H1 (cell line): Measurements from ENCODE around the gene ADAMTS17. TPM values are rescaled to one million over a fixed set of nuclear protein-coding genes. Genes with fewer than 3 reads are reported as not detected.

ENCODE experiments used
- CTCF ChIA-PET: fragments of 300-600 bp; sonication (Branson Sonifier 250); formaldehyde crosslinking; loops from one replicate; lab custom pipeline; 2021; ENCODE audit not compliant: partially characterized antibody; lab: Charles Lee
- POLR2A ChIA-PET: fragments of 300-600 bp; sonication (Branson Sonifier 250); formaldehyde crosslinking; loops from one replicate; lab custom pipeline; 2021; ENCODE audit warnings: inconsistent platforms; ENCODE audit not compliant: partially characterized antibody; lab: Charles Lee
- DNase-seq, 2 experiments: peaks; one replicate each; pipeline versions ENCODE4 v3.0.0 to v3.0.0-alpha.2; 2010 to 2022; ENCODE audit warnings: low spot score in 2 of 2, low read depth in 1 of 2, mixed read lengths in 1 of 2
- FAIRE-seq: peaks from 2 replicates; lab custom pipeline; 2011; peaks lifted over from hg19 to GRCh38; lab: Jason Lieb, UNC
- H2AFZ ChIP-seq: 2 replicates; pipeline ENCODE4 v1.8.1; 2012; ENCODE audit warnings: low read length, inconsistent platforms
- H2AK5ac ChIP-seq: 2 replicates; pipeline ENCODE4 v1.6.1; 2013; ENCODE audit warnings: low read depth, low read length
- H2BK120ac ChIP-seq: replicated peaks from 2 replicates; pipeline ENCODE3; 2013; ENCODE audit warnings: low read depth, low read length, inconsistent platforms
- H2BK12ac ChIP-seq: 2 replicates; pipeline ENCODE4 v1.6.1; 2013; ENCODE audit warnings: low read depth, low read length
- H2BK15ac ChIP-seq: 2 replicates; pipeline ENCODE4 v1.6.1; 2013; ENCODE audit warnings: low read length
- H2BK20ac ChIP-seq: 2 replicates; pipeline ENCODE4 v1.6.1; 2013; ENCODE audit warnings: low read length
- H2BK5ac ChIP-seq: 2 replicates; pipeline ENCODE4 v1.6.1; 2013; ENCODE audit warnings: low read depth, low read length
- H3K14ac ChIP-seq: 2 replicates; pipeline ENCODE4 v1.6.1; 2013; ENCODE audit warnings: inconsistent platforms; ENCODE audit not compliant: insufficient read length
- H3K18ac ChIP-seq: 2 replicates; pipeline ENCODE4 v1.6.1; 2013; ENCODE audit warnings: low read length; ENCODE audit errors: extremely low read depth
- H3K23ac ChIP-seq: 2 replicates; pipeline ENCODE4 v1.6.1; 2013; ENCODE audit warnings: inconsistent platforms; ENCODE audit not compliant: insufficient read length
- H3K23me2 ChIP-seq: 2 replicates; pipeline ENCODE4 v1.6.1; 2013; ENCODE audit warnings: low read depth, low read length
- H3K27ac ChIP-seq: 2 replicates; pipeline ENCODE4 v1.6.1; 2011; ENCODE audit warnings: low read depth, low read length, inconsistent platforms
- H3K27me3 ChIP-seq, 4 experiments: replicated peaks in 1 of 4; 1 replicate in 1 of 4; 2 replicates in 3 of 4; pipeline versions ENCODE4 v1.6.1 to v1.8.1; 2011 to 2013; ENCODE audit warnings: low read length in 3 of 4, mild to moderate bottlenecking in 3 of 4, inconsistent platforms in 2 of 4, mixed read lengths in 2 of 4, moderate library complexity in 1 of 4; ENCODE audit not compliant: control insufficient read depth in 3 of 4, insufficient read depth in 3 of 4; ENCODE audit errors: extremely low read depth in 1 of 4
- H3K36me3 ChIP-seq, 4 experiments: 2 replicates each; pipeline versions ENCODE4 v1.6.1 to v1.8.1; 2011 to 2013; ENCODE audit warnings: mild to moderate bottlenecking in 4 of 4, low read length in 3 of 4, moderate library complexity in 2 of 4, control low read depth in 1 of 4, inconsistent platforms in 1 of 4; ENCODE audit not compliant: insufficient read depth in 4 of 4, control insufficient read depth in 2 of 4
- H3K4ac ChIP-seq: replicated peaks from 2 replicates; pipeline ENCODE3; 2013; ENCODE audit warnings: low read length, low read depth, mixed read lengths, inconsistent platforms; ENCODE audit not compliant: insufficient read length
- H3K4me1 ChIP-seq, 4 experiments: replicated peaks in 1 of 4; 1 replicate in 1 of 4; 2 replicates in 3 of 4; pipeline versions ENCODE4 v1.6.1 to v1.8.1; 2011 to 2013; ENCODE audit warnings: low read length in 3 of 4, inconsistent platforms in 2 of 4, mixed read lengths in 1 of 4; ENCODE audit not compliant: insufficient read depth in 4 of 4, control insufficient read depth in 3 of 4
- H3K4me2 ChIP-seq, 2 experiments: 2 replicates each; pipeline versions ENCODE4 v1.6.1 to v1.8.1; 2011 to 2013; ENCODE audit warnings: low read depth in 2 of 2, low read length in 2 of 2, control low read depth in 1 of 2, inconsistent platforms in 1 of 2, mild to moderate bottlenecking in 1 of 2; ENCODE audit not compliant: insufficient read depth in 1 of 2
- H3K4me3 ChIP-seq, 4 experiments: fragments of 200-600, 300-600 bp in 1 of 4; sonication (generic), shearing (Covaris generic), sonication (Bioruptor Twin) in 1 of 4; 2 replicates each; pipeline versions ENCODE4 v1.5.1 to v1.8.1; 2011 to 2016; ENCODE audit warnings: low read length in 4 of 4, low read depth in 3 of 4, control low read depth in 2 of 4, inconsistent platforms in 2 of 4, mild to moderate bottlenecking in 2 of 4, mixed read lengths in 1 of 4, moderate library complexity in 1 of 4; ENCODE audit not compliant: insufficient read depth in 2 of 4; ENCODE audit errors: extremely low read depth in 1 of 4
- H3K56ac ChIP-seq: replicated peaks from 2 replicates; pipeline ENCODE3; 2013; ENCODE audit warnings: low read depth, mild to moderate bottlenecking, mixed read lengths, low read length, inconsistent platforms; ENCODE audit not compliant: insufficient read length
- H3K79me1 ChIP-seq: 2 replicates; pipeline ENCODE4 v1.6.1; 2013; ENCODE audit warnings: low read depth, low read length, control low read depth
- H3K79me2 ChIP-seq, 2 experiments: 2 replicates each; pipeline versions ENCODE4 v1.6.1 to v1.8.1; 2012 to 2013; ENCODE audit warnings: low read length in 2 of 2, mild to moderate bottlenecking in 2 of 2, inconsistent platforms in 1 of 2; ENCODE audit not compliant: insufficient read depth in 2 of 2, control insufficient read depth in 1 of 2
- H3K9ac ChIP-seq, 4 experiments: replicated peaks in 1 of 4; 1 replicate in 1 of 4; 2 replicates in 3 of 4; pipeline versions ENCODE4 v1.6.1 to v1.8.1; 2011 to 2013; ENCODE audit warnings: low read depth in 3 of 4, low read length in 3 of 4, control low read depth in 2 of 4, mild to moderate bottlenecking in 2 of 4, moderate library complexity in 2 of 4, inconsistent platforms in 1 of 4; ENCODE audit errors: extremely low read depth in 1 of 4
- H3K9me3 ChIP-seq, 2 experiments: 2 replicates each; pipeline versions ENCODE4 v1.6.1 to v1.8.1; 2012 to 2013; ENCODE audit warnings: mild to moderate bottlenecking in 2 of 2, moderate library complexity in 2 of 2, control low read depth in 1 of 2, inconsistent platforms in 1 of 2, low read depth in 1 of 2, low read length in 1 of 2, mixed read lengths in 1 of 2; ENCODE audit not compliant: insufficient read depth in 2 of 2
- H4K20me1 ChIP-seq, 2 experiments: replicated peaks in 1 of 2; 2 replicates each; pipeline versions ENCODE3 to v1.8.1; 2011 to 2013; ENCODE audit warnings: inconsistent platforms in 2 of 2, low read length in 2 of 2, mild to moderate bottlenecking in 1 of 2; ENCODE audit not compliant: insufficient read depth in 2 of 2, control insufficient read depth in 1 of 2
- H4K5ac ChIP-seq: 2 replicates; pipeline ENCODE4 v1.6.1; 2013; ENCODE audit warnings: low read length, low read depth, mixed read lengths, inconsistent platforms; ENCODE audit not compliant: insufficient read length
- H4K8ac ChIP-seq: 2 replicates; pipeline ENCODE4 v1.8.0; 2013; ENCODE audit warnings: mild to moderate bottlenecking, moderate library complexity, low read length, inconsistent platforms; ENCODE audit not compliant: insufficient read depth; ENCODE audit errors: extremely low read depth
- H4K91ac ChIP-seq: replicated peaks from 2 replicates; pipeline ENCODE3; 2013; ENCODE audit warnings: low read length, mixed read lengths, inconsistent platforms; ENCODE audit not compliant: insufficient read length
- ATF3 ChIP-seq: IDR thresholded peaks from 2 replicates; pipeline ENCODE4 v1.6.1; 2011; ENCODE audit warnings: low read depth, mild to moderate bottlenecking, low read length; ENCODE audit not compliant: insufficient read depth
- BCL11A ChIP-seq, 2 experiments: IDR thresholded peaks; one replicate each; pipeline ENCODE4 v1.6.1; 2011; ENCODE audit warnings: low read depth in 2 of 2, low read length in 2 of 2, mild to moderate bottlenecking in 2 of 2
- BRCA1 ChIP-seq: IDR thresholded peaks from 2 replicates; pipeline ENCODE4 v1.6.1; 2012; ENCODE audit warnings: low read depth, low read length, improper control_type of control experiment
- FOSL1 ChIP-seq: IDR thresholded peaks from 2 replicates; pipeline ENCODE4 v1.6.1; 2011; ENCODE audit warnings: mild to moderate bottlenecking, low read depth, low read length, moderate library complexity; ENCODE audit not compliant: insufficient read depth
- GTF2F1 ChIP-seq: IDR thresholded peaks from 2 replicates; pipeline ENCODE4 v1.6.1; 2012; ENCODE audit warnings: low read depth, low read length, improper control_type of control experiment, borderline replicate concordance
- HDAC6 ChIP-seq: IDR thresholded peaks from one replicate; pipeline ENCODE4 v1.7.1; 2012; ENCODE audit warnings: low read depth, mild to moderate bottlenecking, inconsistent platforms, low read length, moderate library complexity
- KDM1A ChIP-seq: fragments of 200-600, 300-600 bp; sonication (generic); IDR thresholded peaks from 2 replicates; pipeline ENCODE4 v1.7.1; 2016; ENCODE audit warnings: mild to moderate bottlenecking, low read length, borderline replicate concordance
- NRF1 ChIP-seq: IDR thresholded peaks from 2 replicates; pipeline ENCODE4 v1.6.1; 2011; ENCODE audit warnings: mild to moderate bottlenecking, low read depth, low read length, improper control_type of control experiment
- POLR2A ChIP-seq, 2 experiments: IDR thresholded peaks; 1 replicate in 1 of 2; 2 replicates in 1 of 2; pipeline ENCODE4 v1.6.1; 2011; ENCODE audit warnings: low read depth in 2 of 2, low read length in 2 of 2, mild to moderate bottlenecking in 2 of 2; ENCODE audit errors: control extremely low read depth in 1 of 2
- POLR2AphosphoS5 ChIP-seq: IDR thresholded peaks from 2 replicates; pipeline ENCODE4 v1.6.1; 2011; ENCODE audit warnings: low read depth, low read length
- POU5F1 ChIP-seq: IDR thresholded peaks from 2 replicates; pipeline ENCODE4 v1.6.1; 2011; ENCODE audit warnings: low read depth, mild to moderate bottlenecking, low read length, moderate library complexity
- RAD21 ChIP-seq, 2 experiments: IDR thresholded peaks in 1 of 2; conservative IDR thresholded peaks in 1 of 2; 2 replicates each; pipeline ENCODE4 v1.6.1; 2011; ENCODE audit warnings: low read depth in 2 of 2, low read length in 2 of 2, improper control_type of control experiment in 1 of 2, inconsistent platforms in 1 of 2, mild to moderate bottlenecking in 1 of 2, moderate library complexity in 1 of 2
- RBBP5 ChIP-seq: IDR thresholded peaks from 2 replicates; pipeline ENCODE4 v1.7.1; 2012; ENCODE audit warnings: low read depth, mild to moderate bottlenecking, inconsistent platforms, low read length, moderate library complexity, borderline replicate concordance
- SP2 ChIP-seq: IDR thresholded peaks from 2 replicates; pipeline ENCODE4 v1.6.1; 2012; ENCODE audit warnings: mild to moderate bottlenecking, low read length, inconsistent platforms
- WGBS, 2 experiments: shearing (Covaris generic) in 1 of 2; methylation state at CpG; one replicate each; pipeline versions ENCODE4 v1.1.6 to v1.1.7; 2013 to 2015; ENCODE audit warnings: low lambda C conversion rate in 2 of 2, mixed read lengths in 2 of 2, inconsistent platforms in 1 of 2, low coverage in 1 of 2, missing lambda C conversion rate in 1 of 2; ENCODE audit not compliant: insufficient replicate concordance in 2 of 2, insufficient coverage in 1 of 2, insufficient read length in 1 of 2; ENCODE audit errors: extremely low coverage in 1 of 2, missing lambda C conversion rate in 1 of 2; 5-methylcytosine and 5-hydroxymethylcytosine counted together
- polyA plus RNA-seq, 7 experiments: library from polyadenylated mRNA; depleted of rRNA in 3 of 7; stranded (reverse) in 5 of 7; unstranded in 2 of 7; fragments of >200 nt in 5 of 7; fragments of 200-250 nt in 2 of 7; gene quantifications; 1 replicate in 5 of 7; 2 replicates in 1 of 7; 4 replicates in 1 of 7; pipeline versions ENCODE4 v1.2.1 to v1.2.3, GENCODE V29; 2011 to 2013; ENCODE audit warnings: missing spikeins in 2 of 7, mixed read lengths in 2 of 7
- total RNA-seq: library from RNA; stranded (reverse); fragmentation: NEBNext Ultra II Directional; extraction: Animal tissue kit (Norgen Biotek cat#: 25700); gene quantifications from 2 replicates; pipeline ENCODE4 v1.2.1, GENCODE V29; 2021

ADAMTS17 gene
- total and polyA plus RNA-seq, 2 of the 8 experiments (the other 6 are each of a cell fraction or from before 2014, with no cell fraction given): 0.51 to 1.7 TPM

GRCh38 chr15:100230784-100231183 is 111.0 kb downstream of the ADAMTS17 start:
- H3K9ac ChIP-seq: no peak overlapping the region
- TF ChIP-seq POU5F1 (no peak), GTF2F1 (no peak), KDM1A (no peak), ATF3 (no peak), FOSL1 (no peak), HDAC6 (no peak), BRCA1 (no peak), POLR2A (IDR thresholded peaks at IDR 0.05; ENCODE audit: control extremely low read depth in 1 of 2, low read depth in 2 of 2, low read length in 2 of 2) (no peak), BCL11A (IDR thresholded peaks at IDR 0.05; ENCODE audit: low read depth in 2 of 2, low read length in 2 of 2) (no peak), RBBP5 (no peak), RAD21 (IDR thresholded peaks at IDR 0.05 in 1 of 2, conservative IDR thresholded peaks at IDR 0.05 in 1 of 2; ENCODE audit: low read depth in 2 of 2, low read length in 2 of 2) (no peak), NRF1 (no peak), SP2 (no peak), POLR2AphosphoS5 (no peak)

More at GRCh38 chr15:100230784-100231183, 111.0 kb downstream of the ADAMTS17 start:
- Histone ChIP-seq H2BK20ac (no peak overlapping the region), H3K23me2 (no peaks in the 10 kb centered on the region), H4K20me1 (no peaks in the 10 kb centered on the region), H3K18ac (no peak overlapping the region), H2AFZ (no peak overlapping the region), H3K79me2 (no peaks in the 10 kb centered on the region), H4K5ac (no peak overlapping the region), H2BK5ac (no peak overlapping the region), H3K4me1 (no peaks in the 10 kb centered on the region), H3K27ac (no peak overlapping the region), H3K4me2 (no peak overlapping the region), H3K56ac (no peak overlapping the region), H3K4me3 (no peak overlapping the region), H3K4ac (no peak overlapping the region), H3K36me3 (no peaks in the 10 kb centered on the region), H3K79me1 (no peaks in the 10 kb centered on the region), H2BK12ac (no peak overlapping the region), H2BK120ac (no peak overlapping the region), H3K27me3 (no peaks in the 10 kb centered on the region), H3K9me3 (0 out of 4 replicates have a peak, but pooled peaks cover 0 to 3% of the 10 kb centered on the region in 2 experiments), H3K23ac (no peak overlapping the region), H2BK15ac (no peak overlapping the region), H4K91ac (no peak overlapping the region), H2AK5ac (no peak overlapping the region), H3K14ac (no peak overlapping the region), H4K8ac (no peak overlapping the region)
- FAIRE-seq: no peak
- 88% methylated on average over 4 of the region's 4 CpGs; no CpG with 5 or more reads in 1 of the 2 experiments for WGBS, 2 experiments
- POLR2A ChIA-PET: no interaction called here
- DNase-seq: no peak
- CTCF ChIA-PET: interaction anchor here (1.7 kb wide), 1 partner anchor 10 kb away, joined by 7 read pairs; no protein-coding TSS in a partner anchor
